ENCODE results near the gene NT5DC2.
A peak's percentile ranks its signal among the peaks of the same experiment; 100 is the strongest.

Gene NT5DC2

DNA sequence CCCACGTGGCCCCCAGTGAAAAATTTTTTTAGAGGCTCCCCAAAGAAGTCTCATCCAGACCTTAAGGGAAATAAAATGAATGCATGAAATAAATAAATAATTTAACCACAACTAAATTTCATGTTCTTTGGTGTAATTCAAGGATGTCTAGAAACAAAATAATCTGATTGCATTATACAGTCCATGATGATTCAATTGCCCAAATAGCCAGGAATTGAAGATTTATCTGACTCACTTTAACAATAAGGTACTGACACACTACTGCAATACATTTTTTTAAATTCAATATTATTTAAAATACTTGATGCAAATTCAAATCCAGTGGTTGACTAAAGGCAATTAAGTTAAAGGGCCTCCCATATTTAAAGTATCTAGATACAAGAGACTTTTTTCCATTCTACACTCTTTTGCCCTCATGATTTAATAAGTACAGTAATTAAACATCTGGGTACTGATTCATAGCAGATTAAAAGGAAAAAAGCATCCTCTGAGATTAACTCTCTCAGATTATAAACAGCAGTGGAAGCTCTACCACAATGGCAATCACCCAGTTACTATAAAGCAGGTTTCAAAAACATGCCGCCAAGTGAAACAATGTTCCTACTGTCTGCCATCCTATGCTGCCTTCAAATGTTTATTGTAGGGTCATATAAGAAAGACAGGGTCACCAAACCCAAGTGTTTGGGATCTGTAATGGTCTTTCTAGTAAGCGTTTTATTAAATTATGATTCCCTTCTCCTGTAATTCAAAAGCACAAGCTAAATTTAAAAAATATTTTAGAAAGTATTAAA lies 12.6 kb upstream of the NT5DC2 start:
- no peaks in the 10 kb centered on the region for H3K4me1 Mint-ChIP-seq
- peaks cover 91% of the 10 kb centered on the region for H3K36me3 Mint-ChIP-seq
- H3K4me3 Mint-ChIP-seq = no peak overlapping the region
- DNase-seq (ENCODE audit: low spot score in 2 of 2) (no peak), ATAC-seq (no peak)
- no peaks in the 10 kb centered on the region for H3K9me3 Mint-ChIP-seq
- H3K27ac Mint-ChIP-seq = no peak overlapping the region

DNA sequence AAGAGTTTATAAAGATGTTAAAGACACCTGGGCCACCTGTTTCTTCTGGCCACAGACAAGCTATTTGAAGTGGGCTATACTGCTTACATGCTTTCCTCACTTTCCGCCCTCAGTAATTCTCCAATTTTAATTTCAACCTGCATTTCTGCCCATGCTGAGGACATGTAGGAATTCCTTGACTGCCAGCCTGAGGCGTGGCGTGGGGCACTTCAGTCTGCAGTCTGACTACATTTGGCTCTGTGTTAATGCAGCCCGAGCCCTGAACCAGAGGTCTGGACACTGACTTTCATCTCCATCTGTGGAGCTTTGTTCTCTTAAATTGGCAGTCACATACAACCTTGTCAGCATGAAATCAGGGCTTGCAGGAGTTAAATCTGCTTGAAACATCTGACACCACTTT lies 11.3 kb upstream of the NT5DC2 start:
- peak in 1 of 2 donors; percentile 37 for DNase-seq (ENCODE audit: low spot score in 2 of 2)
- no peak overlapping the region for H3K27ac Mint-ChIP-seq
- no peak overlapping the region for H3K4me3 Mint-ChIP-seq
- H3K9me3 Mint-ChIP-seq = no peaks in the 10 kb centered on the region
- H3K4me1 Mint-ChIP-seq = peaks cover under 1% of the 10 kb centered on the region
- H3K36me3 Mint-ChIP-seq = peaks cover 94% of the 10 kb centered on the region
- ATAC-seq = no peak

DNA sequence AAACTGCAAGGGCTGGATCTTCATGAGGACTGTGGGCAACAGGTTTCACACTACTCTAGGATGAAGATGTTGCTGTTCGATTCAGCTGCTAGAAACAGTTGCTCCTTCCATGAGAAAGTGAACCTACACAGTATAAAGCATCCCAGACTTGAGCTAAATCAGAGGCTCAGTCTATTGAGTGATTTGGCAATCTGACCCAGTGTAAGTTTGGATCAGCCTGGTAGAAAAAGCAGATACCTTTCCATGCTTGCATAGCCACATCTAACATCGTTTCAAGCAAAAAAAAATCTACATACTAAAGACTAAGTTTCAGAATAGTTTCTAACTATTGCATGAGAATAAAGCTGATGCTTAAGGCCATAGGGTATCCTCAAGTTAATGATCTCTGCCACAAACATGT lies 7.4 kb upstream of the NT5DC2 start:
- Mint-ChIP-seq H3K36me3 (peaks cover 79% of the 10 kb centered on the region), H3K9me3 (no peaks in the 10 kb centered on the region), H3K4me1 (peaks cover 36% of the 10 kb centered on the region), H3K4me3 (no peak overlapping the region), H3K27ac (no peak overlapping the region)
- peak in 1 of 2 donors; percentile 38 for DNase-seq (ENCODE audit: low spot score in 2 of 2)
- no peak for ATAC-seq

DNA sequence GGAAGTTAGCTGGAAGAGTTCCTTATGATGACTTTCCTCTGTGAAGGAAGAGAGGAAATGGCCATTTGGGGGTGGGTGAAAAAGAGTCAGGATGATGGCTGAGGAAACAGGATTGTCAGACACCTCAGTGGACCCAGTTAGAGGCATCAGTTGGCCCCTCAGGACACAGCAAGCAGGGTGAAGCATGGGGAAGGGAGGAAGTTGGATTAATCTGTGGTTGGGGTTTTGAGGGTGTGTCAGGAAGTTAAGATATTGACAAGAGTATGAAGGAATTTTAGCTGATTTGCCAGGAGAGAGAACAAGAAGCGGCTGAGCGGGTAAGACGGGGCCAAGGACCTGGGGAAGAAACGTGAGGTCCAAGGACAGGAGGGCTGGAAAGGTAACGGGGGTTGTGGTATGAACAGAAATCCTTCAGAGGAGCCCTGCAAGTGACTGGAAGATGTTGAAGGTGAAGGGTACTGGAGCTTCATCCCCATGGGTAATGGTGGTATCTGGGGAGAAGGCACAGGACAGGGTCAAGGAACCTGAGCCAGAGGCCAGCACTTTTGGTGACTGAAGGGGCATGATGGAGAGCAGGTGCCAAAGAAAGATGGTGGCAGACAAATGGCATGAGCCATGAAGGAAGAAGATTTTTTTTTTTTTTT lies 5.5 kb upstream of the NT5DC2 start:
- ATAC-seq (no peak), DNase-seq (ENCODE audit: low spot score in 2 of 2) (no peak)
- H3K36me3 Mint-ChIP-seq = peaks cover 68% of the 10 kb centered on the region
- H3K27ac Mint-ChIP-seq = peak overlapping the region; percentile 98
- H3K4me3 Mint-ChIP-seq = peak overlapping the region; percentile 97
- peaks cover 45% of the 10 kb centered on the region for H3K4me1 Mint-ChIP-seq
- H3K9me3 Mint-ChIP-seq = no peaks in the 10 kb centered on the region

DNA sequence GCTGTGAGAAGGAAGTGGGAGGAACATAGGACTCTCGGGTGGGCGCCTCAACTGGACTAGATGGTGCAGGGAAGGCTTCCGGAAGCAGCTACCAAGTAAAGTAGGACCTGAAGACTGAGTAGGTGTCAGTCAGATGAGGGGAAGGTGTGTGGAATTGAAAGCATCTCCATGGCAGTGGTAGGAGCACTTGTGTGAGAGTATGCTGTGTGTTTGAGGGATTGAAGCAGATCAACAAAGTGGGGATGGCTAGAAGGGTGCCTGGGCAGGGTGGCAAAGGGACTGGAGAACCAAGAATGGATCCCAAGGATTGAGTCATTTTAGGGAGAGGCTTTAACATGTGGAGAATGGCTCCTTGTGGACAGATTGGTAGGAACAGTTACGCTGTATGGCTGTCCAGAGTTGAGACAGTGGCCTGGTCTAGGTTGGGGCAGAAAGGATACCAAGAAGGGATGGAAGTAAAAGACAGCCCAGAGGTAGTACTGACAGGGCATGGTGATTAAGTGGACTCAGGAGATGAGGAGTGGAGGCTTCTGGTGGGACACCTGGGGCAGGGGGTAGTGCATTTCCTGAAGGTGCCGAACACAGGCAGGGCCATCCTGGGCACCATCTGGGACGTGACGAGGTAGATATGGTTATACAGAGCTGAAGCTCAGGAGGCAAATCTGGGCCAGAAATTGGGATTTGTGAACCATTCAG lies 4.2 kb upstream of the NT5DC2 start:
- H3K4me3 Mint-ChIP-seq = peak overlapping the region; percentile 97
- ATAC-seq = no peak
- no peak for DNase-seq (ENCODE audit: low spot score in 2 of 2)
- H3K9me3 Mint-ChIP-seq = no peaks in the 10 kb centered on the region
- H3K36me3 Mint-ChIP-seq = peaks cover 59% of the 10 kb centered on the region
- peak overlapping the region; percentile 98 for H3K27ac Mint-ChIP-seq
- peaks cover 45% of the 10 kb centered on the region for H3K4me1 Mint-ChIP-seq

DNA sequence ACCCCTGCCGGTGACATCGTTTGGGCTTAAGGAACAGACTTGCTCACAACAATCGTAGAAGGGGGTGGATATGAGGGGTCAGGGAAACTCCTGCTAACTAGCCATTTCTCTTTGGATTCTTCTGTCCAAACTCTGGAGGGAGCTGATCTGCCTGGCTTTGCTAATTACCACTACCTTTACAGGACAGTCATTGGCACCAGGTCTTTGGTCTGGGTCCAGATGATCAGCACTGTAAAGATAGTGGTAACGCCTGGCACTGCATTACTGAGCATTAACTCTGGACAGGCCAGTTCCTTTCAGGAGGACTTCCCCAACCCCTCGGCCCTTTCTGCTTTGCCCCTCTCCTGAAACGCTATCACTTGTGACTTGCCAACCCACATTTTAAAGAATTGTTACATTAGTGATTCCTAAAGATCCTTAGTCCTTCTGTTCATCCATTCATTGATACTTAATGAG lies 3.5 kb upstream of the NT5DC2 start:
- Mint-ChIP-seq H3K36me3 (peaks cover 58% of the 10 kb centered on the region), H3K27ac (peak overlapping the region; percentile 98), H3K4me1 (peaks cover 52% of the 10 kb centered on the region), H3K9me3 (no peaks in the 10 kb centered on the region), H3K4me3 (peak overlapping the region; percentile 97)
- ATAC-seq (no peak), DNase-seq (ENCODE audit: low spot score in 2 of 2) (no peak)

DNA sequence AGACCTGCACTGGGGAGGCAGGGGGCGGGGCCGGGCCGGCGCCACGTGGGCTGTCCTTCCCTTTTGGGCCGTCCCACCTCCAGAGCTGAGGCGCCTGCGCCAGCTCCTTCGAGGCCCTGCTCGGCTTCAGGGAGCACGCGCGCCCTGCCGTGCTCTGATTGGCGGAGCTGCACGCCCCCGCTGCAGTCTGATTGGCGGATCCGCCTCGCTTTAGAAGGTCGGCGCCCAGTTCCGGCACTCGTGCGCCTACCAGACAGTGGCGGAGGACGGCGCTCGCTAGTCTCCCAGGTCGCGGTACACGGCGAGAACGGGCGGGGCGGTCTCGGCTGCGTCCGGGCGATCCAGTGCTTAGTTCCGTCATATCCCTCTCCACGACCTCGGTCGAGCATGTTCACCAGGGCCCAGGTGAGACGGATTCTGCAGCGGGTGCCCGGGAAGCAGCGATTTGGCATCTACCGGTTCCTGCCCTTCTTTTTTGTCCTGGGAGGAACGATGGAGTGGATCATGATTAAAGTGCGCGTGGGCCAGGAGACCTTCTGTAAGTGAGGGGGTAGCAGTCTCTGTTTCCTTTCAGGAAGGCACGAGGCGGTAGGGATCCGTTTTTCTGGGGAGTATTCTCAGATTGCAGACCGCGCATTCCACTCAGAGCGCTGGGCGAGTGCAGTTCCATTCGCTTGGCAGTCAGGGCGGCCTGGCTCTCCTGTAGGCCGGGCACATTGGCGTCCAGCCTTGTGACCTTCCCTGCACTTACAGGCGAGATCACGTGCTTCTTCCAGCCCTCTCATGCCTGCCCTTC lies 2.9 kb upstream of the NT5DC2 start, which contains the start of gene UQCC5:
Gene UQCC5, plus strand, starts transcription at position 237 of the 796 bp plus-strand sequence. Its CDS starts 151 bp downstream, at position 388.
- DNase-seq (ENCODE audit: low spot score in 2 of 2) = peak; percentile 91 to 98
- Mint-ChIP-seq H3K4me3 (peak within 1 kb of the TSS; percentile 97), H3K9me3 (no peaks in the 10 kb centered on the region), H3K36me3 (peaks cover 54% of the 10 kb centered on the region), H3K27ac (peak within 1 kb of the TSS; percentile 98), H3K4me1 (peaks cover 53% of the 10 kb centered on the region)
- peak; percentile 91 for ATAC-seq

DNA sequence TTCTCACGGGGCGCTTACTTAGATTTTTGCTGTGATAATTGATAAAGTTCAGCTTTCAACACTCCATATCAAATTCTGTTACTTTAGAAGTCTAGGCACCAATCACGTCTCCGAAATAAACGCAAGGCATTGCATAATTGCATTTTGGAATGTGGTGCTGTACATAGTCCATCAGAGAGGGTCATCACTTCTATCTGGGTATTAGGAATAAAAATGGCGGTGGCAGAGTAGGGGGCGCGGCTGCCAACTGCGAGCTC lies 2.4 kb upstream of the NT5DC2 start:
- no peak for ATAC-seq
- no peaks in the 10 kb centered on the region for H3K9me3 Mint-ChIP-seq
- peak overlapping the region; percentile 97 for H3K4me3 Mint-ChIP-seq
- H3K4me1 Mint-ChIP-seq = peaks cover 53% of the 10 kb centered on the region
- peak overlapping the region; percentile 98 for H3K27ac Mint-ChIP-seq
- peaks cover 48% of the 10 kb centered on the region for H3K36me3 Mint-ChIP-seq
- DNase-seq (ENCODE audit: low spot score in 2 of 2) = no peak

DNA sequence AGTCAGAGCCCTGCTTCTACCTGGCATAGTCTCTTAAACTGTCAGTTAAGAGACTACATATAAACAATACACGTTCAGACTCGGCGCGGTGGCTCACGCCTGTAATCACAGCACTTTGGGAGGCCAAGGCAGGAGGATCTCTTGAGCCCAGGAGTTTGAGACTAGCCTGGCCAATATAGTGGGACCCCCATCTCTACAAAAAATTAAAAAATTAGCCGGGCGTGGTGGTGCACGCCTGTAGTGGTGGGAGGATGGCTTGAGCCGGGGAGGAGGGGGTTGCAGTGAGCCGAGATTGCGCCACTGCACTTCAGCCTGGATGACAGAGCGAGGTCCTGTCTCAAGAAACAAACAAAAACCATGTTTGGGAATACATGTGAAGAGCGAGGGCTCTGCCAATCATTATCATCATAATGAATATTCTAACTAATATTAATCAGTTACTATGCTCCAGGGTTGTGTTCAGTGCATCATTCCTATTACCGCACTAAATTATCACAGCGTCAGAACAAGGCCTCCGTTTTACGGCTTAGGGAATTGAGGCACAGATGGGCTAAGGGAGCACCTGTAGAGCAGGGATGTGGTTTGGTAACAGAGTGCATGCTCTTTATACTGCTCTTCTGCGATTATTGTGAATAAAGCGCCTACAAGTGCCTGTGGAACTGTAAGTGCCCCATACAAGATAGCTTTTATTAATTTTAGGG lies 1.9 kb upstream of the NT5DC2 start:
- H3K4me3 Mint-ChIP-seq = peak overlapping the region; percentile 97
- peak overlapping the region; percentile 98 for H3K27ac Mint-ChIP-seq
- H3K9me3 Mint-ChIP-seq = no peaks in the 10 kb centered on the region
- DNase-seq (ENCODE audit: low spot score in 2 of 2) (no peak), ATAC-seq (no peak)
- H3K36me3 Mint-ChIP-seq = peaks cover 43% of the 10 kb centered on the region
- peaks cover 53% of the 10 kb centered on the region for H3K4me1 Mint-ChIP-seq

DNA sequence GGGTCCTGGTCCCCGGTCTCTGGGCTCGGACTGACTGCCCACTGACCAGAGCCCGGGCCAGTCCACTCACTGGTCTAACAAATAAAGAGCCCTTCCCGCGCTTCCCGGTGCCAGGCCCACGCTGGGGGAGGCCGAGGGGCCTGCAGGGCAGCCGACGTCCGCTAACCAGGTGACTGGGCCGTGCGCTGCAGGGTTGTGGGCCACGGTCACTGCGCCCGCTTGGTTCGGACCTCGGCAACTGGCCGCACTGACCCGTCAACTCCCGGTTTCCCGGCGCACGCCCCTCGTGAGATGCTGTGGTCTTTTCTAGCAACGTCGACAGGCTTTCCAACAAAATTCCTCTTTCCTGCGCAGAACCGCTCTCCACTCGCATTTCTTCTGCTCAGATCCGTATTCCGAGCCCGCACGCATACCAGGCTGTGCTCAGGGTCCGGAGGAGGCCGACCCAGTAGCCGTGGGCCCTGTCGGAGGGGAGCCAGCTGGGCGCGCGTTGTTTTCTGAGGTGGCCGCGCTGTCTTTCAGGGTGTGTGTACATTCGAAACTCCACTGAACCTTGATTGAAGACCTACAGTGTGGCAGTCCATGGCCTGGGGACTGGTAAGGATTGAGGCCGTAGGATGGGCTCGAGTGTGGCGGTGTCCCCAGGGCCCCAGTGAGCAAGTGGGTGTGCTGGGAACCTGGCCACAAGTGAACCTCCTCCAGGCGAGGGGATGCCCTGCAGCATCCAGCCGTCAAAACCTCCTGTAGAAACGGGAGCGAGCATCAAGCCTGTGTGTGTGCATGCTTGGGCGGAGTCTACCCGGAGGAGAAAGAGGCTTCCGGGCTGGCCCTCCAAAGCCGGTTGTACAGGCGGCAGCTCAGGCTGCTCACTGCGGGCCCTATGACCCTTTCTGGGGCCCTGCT lies 875 bp upstream of the NT5DC2 start:
- Mint-ChIP-seq H3K4me1 (peaks cover 49% of the 10 kb centered on the region), H3K27ac (peak overlapping the region; percentile 64), H3K4me3 (peak overlapping the region; percentile 97), H3K9me3 (no peaks in the 10 kb centered on the region), H3K36me3 (peaks cover 35% of the 10 kb centered on the region)
- DNase-seq (ENCODE audit: low spot score in 2 of 2) (no peak), ATAC-seq (no peak)

DNA sequence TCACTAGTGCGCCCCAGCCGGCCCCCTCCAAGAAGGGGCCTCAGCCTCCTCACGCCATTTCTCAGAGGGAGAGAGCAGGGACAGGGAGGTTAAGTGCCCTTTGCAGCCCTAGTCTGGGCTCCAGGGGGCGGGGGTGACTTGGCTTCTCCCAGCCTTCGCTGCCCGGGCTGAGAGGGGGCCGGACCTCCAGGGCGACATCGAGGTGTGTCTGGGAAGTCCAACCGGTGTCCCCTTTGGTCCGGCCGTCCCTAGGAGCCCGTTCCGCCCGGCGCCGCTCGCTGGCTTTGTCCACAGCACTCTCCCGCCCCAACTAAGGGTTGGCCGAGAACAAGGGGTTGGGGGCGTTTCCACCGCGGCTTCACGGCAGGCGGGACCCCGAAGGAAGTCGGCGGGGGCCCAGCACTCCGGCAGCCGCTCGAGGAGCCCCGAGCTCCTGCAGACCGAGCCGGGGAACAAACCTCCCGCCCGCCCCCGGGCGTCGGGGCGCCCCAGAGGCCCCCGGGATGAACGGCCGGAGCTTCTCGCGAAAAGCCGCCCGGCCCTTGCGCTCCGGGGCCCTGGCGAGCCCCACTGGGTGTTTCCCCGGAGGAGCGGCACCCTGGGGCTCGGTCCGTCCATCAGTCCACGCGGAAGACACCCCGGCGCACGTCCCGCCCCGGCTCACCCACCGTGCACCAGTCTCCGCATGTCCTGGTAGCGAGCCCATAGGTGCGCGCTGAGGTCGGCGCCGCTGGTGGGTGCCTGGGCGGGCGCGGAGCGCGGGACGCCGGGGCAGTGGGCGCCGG lies 627 bp downstream of the NT5DC2 start:
- Mint-ChIP-seq H3K9me3 (no peaks in the 10 kb centered on the region), H3K4me1 (peaks cover 34% of the 10 kb centered on the region), H3K36me3 (peaks cover 38% of the 10 kb centered on the region), H3K27ac (peak overlapping the region; percentile 89), H3K4me3 (peak overlapping the region; percentile 97)
- DNase-seq (ENCODE audit: low spot score in 2 of 2) = peak in 1 of 2 donors; percentile 70
- peak; percentile 3 for ATAC-seq

DNA sequence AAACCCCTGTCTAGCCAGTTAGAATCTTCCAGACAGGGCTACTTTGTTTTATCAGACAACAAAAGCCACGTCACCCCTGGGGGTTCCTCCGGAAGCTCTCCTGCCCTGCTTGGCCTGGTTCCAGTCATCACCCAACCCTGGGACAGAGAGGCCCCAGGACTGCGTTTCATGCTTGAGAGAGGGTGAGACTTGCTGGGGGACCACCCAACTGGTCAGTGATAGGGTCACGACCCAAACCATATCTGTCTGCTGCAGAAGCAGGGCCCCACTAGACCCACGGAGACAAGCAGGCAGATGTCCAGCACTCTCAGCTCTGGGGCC lies 1.2 kb downstream of the NT5DC2 start:
- Mint-ChIP-seq H3K9me3 (no peaks in the 10 kb centered on the region), H3K4me1 (peaks cover 28% of the 10 kb centered on the region), H3K27ac (peak overlapping the region; percentile 89), H3K36me3 (peaks cover 43% of the 10 kb centered on the region), H3K4me3 (peak overlapping the region; percentile 97)
- DNase-seq (ENCODE audit: low spot score in 2 of 2) (peak in 1 of 2 donors; percentile 28), ATAC-seq (no peak)

DNA sequence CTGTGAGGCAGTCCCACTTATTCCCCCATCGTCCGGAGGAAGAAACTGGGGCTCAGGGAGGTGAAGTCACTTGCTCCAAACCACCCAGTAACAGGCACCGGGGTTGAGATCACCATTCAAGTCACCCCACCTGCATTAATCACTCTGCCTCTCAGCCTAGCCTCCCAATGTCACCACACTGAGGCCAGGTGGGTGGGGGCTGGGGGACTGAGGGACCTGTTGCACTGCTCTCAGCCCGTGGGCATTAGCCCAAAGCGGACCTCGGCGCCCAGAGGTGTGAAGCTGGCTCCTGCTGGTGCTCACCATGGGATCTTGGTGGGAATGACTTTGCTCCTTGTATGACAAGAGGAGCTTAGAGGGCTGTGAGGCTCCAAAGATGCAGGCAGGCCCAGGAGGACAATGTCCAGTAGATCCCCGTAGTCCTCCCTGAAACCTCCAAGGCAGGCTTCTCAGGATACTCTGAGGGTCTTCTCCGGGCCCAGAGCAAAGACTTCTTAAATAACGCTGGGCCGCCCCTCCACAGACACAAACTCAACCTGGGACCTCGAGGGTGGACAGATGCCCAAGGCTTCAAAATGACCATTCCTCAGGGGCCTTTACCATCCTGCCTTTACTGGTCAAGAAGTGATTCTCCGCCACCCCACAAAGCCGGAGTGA lies 1.7 kb downstream of the NT5DC2 start:
- peaks cover 44% of the 10 kb centered on the region for H3K36me3 Mint-ChIP-seq
- peak overlapping the region; percentile 97 for H3K4me3 Mint-ChIP-seq
- peaks cover 24% of the 10 kb centered on the region for H3K4me1 Mint-ChIP-seq
- ATAC-seq (no peak), DNase-seq (ENCODE audit: low spot score in 2 of 2) (no peak)
- no peaks in the 10 kb centered on the region for H3K9me3 Mint-ChIP-seq
- H3K27ac Mint-ChIP-seq = peak overlapping the region; percentile 89

All from stimulated activated effector memory CD8-positive, alpha-beta T cell treated with anti-CD3 and anti-CD28 coated beads, Interleukin-12 subunit alpha, Interleukin-12 subunit beta, amount 100 ng/mL, for 72 hours (primary cell).